Activated CD8-positive, alpha-beta memory T cell treated with anti-CD3 and anti-CD28 coated beads, Interleukin-2, amount 50 U/mL, for 1 hour (primary cell): ENCODE measurements around the gene BTBD9.

Experiments
- DNase-seq: peaks from one replicate; pipeline ENCODE4 v3.0.0-alpha.2; 2020; ENCODE audit errors: extremely low read depth

The BTBD9 gene

GRCh38 chr6:38555606-38556005 lies 84.1 kb downstream of the BTBD9 start:
- no peak for DNase-seq

DNA sequence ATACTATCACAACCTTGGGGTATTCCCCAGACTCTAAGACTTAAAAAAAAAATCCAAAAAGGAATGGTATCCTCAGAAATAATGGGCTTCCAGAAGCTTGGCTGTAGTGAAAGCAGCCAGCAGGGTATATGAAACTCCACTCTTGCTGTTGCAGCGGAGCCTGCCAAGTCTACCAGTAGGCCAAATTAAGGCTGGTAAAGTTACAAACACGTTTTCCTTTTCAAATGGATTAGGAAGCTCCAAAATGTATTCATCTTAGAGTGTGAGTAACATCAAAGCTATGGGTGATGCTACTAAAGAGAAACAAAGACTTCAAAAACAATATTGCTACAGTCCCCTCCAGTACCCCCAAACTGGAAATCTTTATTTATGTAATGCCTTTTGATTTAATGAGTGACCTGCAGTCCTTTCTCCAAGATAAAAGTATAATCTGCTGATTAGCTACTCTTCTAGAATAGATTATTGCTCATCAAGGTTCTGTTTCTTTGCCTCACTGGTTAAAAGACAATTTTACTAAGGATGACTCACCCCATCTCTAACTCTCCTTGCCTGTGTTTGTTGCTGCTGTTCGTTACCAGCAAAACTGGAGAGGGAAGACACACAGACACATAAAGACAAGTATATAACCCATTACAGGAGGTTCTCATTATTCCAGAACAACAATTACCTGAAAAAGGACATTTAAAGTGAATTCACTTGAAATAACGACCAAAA lies 84.9 kb downstream of the BTBD9 start:
- DNase-seq, result no peak

- DNase-seq, result no peak
Observed at GRCh38 chr6:38554014-38554413, 85.7 kb downstream of the BTBD9 start.

DNA sequence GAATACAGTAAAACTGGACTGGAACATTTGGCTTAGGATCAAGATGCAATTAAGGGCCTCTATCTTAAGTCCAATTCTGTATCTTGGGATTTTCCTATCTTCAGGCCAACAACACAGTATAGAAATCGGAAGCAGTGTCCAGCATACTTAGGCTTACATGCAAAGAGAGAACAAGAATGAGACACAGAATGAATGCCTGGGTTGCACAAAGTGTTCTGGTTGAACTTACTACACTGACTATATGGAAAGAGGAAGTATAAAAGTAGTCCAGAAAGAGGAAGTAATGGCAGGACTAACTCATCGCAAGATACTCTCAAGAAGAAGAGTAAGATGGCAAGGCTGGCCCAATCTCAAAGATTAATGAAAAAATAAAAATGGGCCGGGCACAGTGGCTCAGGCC lies 87.6 kb downstream of the BTBD9 start:
- DNase-seq, result no peak

- DNase-seq, result no peak
Observed at GRCh38 chr6:38549795-38550194, 89.9 kb downstream of the BTBD9 start.

- DNase-seq, result no peak
Observed at GRCh38 chr6:38549180-38549579, 90.5 kb downstream of the BTBD9 start.

DNA sequence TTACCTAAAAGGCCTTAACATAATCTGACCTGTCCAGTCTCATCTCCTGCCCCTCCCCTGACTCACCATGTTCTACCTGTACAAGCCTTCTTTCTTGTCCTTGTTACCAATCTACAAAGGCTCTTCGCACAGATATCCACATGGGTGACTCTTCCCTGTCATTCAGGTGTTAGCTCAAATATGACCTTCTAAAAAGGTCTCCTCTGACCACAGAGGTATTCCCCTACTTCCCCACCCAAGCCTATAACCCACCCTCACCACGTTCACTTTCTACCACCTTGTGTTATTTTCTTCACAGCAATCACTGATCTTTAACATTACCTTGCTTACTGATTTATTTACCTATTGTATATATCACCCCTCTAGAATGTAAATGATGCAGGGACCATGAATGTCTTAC lies 96.7 kb downstream of the BTBD9 start:
- DNase-seq, result no peak

DNA sequence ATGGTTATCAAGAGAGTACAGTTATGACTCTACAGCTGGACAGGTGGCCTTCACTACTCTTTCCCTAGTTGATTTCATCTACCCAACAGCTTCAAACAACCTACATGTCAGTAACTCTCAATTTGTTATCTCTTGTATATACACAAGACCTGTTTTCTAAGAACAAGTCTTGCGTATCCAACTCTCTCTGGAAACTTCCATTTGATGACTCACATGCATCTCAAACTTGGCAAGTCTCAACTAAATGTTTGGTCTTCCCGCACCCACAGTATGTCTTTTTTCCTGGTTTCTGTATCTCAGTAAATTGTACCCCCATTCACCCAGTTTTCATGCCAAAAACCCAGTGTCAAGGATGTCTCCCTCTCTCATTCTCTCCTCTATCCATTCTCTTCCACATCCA lies 97.7 kb downstream of the BTBD9 start:
- no peak for DNase-seq

- DNase-seq, result no peak
Observed at GRCh38 chr6:38533064-38533463, 106.7 kb downstream of the BTBD9 start.

GRCh38 chr6:38531134-38531533 lies 108.6 kb downstream of the BTBD9 start:
- DNase-seq, result no peak

DNA sequence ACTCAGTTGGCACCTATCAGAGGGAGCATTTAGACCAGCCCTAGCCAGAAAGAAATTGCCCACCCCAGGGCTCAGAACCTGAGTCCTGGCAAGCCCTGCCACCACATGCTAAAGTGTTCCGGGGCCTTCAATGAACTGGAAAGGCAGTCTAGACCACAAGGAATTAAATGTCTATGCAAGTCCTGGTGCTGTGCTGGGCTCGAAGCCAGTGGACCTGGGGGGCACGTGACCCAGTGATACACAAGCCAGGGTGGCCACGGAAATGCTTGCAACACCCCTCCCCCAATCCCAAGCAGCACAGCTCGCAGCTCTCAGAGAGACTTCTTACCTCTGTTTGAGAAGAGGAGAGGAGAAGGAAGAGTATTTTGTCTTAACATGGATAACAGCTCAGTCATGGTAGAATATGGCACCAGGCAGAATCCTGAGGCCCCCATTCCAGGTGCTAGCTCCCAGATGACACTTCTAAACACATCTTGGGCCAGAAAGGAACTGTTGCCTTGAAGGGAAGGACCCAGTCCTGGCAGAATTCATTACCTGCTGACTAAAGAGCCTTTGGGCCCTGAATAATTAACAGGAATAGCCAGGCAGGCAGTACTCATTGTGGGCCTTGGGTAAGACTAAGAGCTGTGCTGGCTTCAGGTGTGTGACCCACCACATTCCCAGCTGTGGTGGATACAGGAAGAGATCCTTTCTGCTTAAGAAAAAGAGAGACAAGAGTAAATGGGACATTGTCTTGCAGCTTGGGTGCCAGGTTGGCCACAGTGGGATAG lies 111.3 kb downstream of the BTBD9 start:
- no peak for DNase-seq

GRCh38 chr6:38527371-38527770 lies 112.4 kb downstream of the BTBD9 start:
- no peak for DNase-seq

GRCh38 chr6:38525888-38526287 lies 113.8 kb downstream of the BTBD9 start:
- DNase-seq, result no peak

DNA sequence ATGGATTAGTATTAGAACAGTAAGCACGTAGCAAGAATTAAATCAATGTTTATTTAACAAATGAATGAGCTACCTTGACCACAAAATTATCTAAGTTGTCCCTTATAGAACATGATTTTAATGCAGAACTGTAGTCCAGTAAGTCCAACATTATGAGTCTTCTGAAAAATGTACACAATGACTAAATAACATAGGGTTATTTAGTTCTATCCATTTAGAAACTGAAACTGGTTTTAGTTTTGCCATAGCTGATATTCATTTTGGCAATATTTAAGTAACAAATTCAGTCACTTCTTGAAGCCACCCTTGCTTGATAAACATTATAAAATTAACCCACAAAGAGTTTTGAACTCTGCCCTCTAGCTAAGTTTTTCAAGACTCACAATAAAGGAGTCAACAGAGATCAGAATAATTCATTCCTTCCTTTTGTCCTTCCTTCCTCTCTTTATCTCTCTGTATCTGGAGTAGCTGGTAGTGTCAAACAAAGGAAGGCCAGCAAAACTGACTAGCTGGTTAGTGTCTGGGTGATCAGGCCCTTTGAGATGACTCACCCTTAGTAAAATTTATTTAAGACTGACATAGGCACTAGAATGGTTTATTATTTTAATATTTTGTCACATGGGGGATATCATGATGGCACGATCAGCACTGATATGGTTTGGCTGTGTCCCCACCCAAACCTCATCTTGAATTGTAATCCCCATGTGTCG lies 115.1 kb downstream of the BTBD9 start:
- DNase-seq, result no peak

DNA sequence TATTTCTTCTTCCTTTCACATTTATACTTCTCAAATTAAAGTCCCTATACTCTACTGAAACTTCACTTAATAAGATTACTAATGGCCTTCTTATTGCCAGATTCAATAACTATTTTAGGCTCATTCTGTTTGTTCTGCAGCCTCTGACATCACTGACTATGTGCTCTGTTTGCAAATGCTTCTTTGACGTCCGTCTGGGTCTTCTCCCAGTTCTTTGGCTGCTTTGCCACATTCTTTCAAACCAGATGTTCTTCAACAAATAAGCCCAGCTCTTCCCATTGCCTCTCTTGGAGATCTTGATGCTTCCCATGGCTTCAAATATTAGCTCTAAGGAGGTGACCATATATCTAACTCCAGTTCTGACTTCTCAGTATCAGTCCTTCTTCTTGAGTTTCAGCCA lies 117.4 kb downstream of the BTBD9 start:
- no peak for DNase-seq

GRCh38 chr6:38518511-38519304 lies 121.0 kb downstream of the BTBD9 start:
- no peak for DNase-seq

GRCh38 chr6:38517005-38517404 lies 122.7 kb downstream of the BTBD9 start:
- no peak for DNase-seq

DNA sequence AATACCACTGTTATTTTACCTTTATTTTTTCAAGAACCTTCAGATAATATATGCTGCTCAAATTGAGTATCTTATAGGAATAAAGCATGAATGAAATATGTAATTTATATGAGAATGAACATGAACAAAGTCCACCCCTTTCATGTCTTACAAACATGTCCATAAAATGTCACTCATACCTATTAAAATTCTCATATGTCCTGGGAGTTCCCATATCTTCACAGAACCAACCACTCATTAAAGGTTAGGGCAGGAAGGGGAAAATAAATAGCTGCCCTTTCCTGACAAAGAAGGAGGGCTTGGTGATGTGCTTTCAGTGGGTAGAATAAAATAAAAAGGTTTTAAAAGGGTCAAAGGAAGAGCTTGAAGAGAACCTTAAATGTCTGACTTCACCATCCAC lies 125.3 kb downstream of the BTBD9 start:
- no peak for DNase-seq

DNA sequence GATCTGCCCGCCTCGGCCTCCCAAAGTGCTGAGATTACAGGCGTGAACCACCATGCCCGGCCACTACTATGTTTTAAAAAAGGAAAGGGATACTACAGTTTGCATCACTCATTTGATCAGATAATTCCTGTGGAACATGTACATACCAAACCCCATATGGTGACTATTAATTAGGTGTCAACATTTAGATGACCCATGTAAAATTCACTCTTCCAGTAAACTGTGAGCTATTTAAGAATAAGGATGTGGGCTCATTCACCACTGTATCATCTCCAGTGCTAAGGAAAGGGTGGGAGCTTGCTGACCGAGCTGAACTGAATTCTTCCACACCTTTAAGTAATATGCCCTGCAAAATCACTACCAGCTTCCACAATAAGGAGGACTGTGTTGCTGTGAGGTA lies 127.5 kb downstream of the BTBD9 start:
- no peak for DNase-seq

- no peak for DNase-seq
Observed at GRCh38 chr6:38510205-38510604, 129.5 kb downstream of the BTBD9 start.

DNA sequence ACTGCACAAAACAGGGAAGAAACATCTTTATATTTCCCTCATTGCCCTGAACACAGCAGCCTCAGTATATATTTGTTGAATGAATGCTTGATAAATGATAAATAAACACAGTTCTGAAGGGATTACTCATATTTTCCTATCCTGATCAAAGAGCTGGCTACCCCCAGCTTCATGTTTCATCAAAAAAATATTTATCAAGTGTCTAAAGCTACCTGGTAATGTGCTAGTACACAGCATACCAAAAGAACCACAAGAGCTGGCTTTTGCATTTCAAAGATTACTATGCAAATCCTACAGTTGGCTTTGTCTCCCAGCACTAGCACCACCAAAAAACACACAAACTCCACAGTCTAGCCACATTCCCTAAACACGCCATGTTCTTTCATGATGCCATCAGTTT lies 130.0 kb downstream of the BTBD9 start:
- DNase-seq, result no peak

DNA sequence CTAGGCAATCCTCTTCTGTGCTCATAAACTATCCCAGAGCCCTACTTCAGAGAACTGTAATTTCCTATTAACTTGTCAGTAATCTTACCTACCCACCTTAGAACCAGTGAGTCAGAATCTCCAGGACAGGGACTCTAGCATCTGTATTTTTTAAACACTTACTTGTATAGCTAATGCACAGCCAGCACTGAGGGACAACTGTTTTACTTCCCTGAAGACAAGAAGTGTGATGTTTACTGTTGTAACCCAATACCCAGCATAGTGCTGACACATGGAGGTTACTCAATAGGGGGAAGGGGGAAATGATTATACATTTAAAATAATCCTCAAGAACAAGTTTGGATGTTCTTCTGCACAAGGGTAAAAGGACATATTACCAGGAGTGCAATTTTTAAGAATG lies 130.8 kb downstream of the BTBD9 start:
- DNase-seq, result no peak
